ENCODE results near the gene GRM8.

The GRM8 gene

GRCh38 chr7:126700807-126701604 lies 551.7 kb downstream of the GRM8 start:
- DNase-seq (ENCODE audit: low read depth), result peak; percentile 99
- TF ChIP-seq CTCF (IDR thresholded peaks at IDR 0.05; ENCODE audit: insufficient read depth, low read depth, low read length, missing control alignments), result no peak
- no peak overlapping the region for H3K4me3 ChIP-seq (ENCODE audit: low read length)

- no peak for DNase-seq (ENCODE audit: low read depth)
- H3K4me3 ChIP-seq (ENCODE audit: low read length), result no peak overlapping the region
- no peak for TF ChIP-seq CTCF (IDR thresholded peaks at IDR 0.05; ENCODE audit: insufficient read depth, low read depth, low read length, missing control alignments)
Measured at GRCh38 chr7:126699707-126700106, 553.0 kb downstream of the GRM8 start.

- no peak for TF ChIP-seq CTCF (IDR thresholded peaks at IDR 0.05; ENCODE audit: insufficient read depth, low read depth, low read length, missing control alignments)
- no peak overlapping the region for H3K4me3 ChIP-seq (ENCODE audit: low read length)
- no peak for DNase-seq (ENCODE audit: low read depth)
Measured at GRCh38 chr7:126698909-126699308, 553.8 kb downstream of the GRM8 start.

GRCh38 chr7:126698446-126698845 lies 554.3 kb downstream of the GRM8 start:
- no peak for TF ChIP-seq CTCF (IDR thresholded peaks at IDR 0.05; ENCODE audit: insufficient read depth, low read depth, low read length, missing control alignments)
- no peak overlapping the region for H3K4me3 ChIP-seq (ENCODE audit: low read length)
- DNase-seq (ENCODE audit: low read depth), result peak; percentile 68

GRCh38 chr7:126696256-126697038 lies 556.3 kb downstream of the GRM8 start:
- H3K4me3 ChIP-seq (ENCODE audit: low read length), result no peak overlapping the region
- no peak for TF ChIP-seq CTCF (IDR thresholded peaks at IDR 0.05; ENCODE audit: insufficient read depth, low read depth, low read length, missing control alignments)
- no peak for DNase-seq (ENCODE audit: low read depth)

GRCh38 chr7:126690848-126691751 lies 561.6 kb downstream of the GRM8 start:
- DNase-seq (ENCODE audit: low read depth), result no peak
- TF ChIP-seq CTCF (IDR thresholded peaks at IDR 0.05; ENCODE audit: insufficient read depth, low read depth, low read length, missing control alignments), result no peak
- H3K4me3 ChIP-seq (ENCODE audit: low read length), result no peak overlapping the region

Data from epithelial cell of esophagus (primary cell).